Measurements from ENCODE around the gene GPR87. TPM values are rescaled to one million over a fixed set of nuclear protein-coding genes. Genes with fewer than 3 reads are reported as not detected.

GPR87 gene
- total RNA-seq, 1 donor = 0.43 TPM

DNA sequence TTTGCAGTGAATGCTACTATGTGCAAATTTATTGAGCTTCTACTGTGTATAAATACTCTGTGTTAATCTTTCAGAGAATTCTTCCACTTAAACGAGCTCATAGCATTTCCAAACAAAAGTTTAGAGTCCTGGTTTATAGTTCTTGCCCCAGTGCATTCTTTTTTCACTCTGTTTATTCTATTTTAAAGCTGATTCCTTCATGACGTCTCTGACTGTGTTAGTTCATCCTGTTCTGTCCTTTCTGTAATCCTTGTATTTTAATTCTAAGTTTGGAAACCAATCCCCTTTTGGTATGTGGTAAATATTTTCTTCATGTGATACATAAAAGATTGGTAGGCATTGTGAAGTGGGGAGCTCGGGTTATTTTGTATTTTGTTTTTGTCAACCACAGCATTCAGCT lies 57.0 kb downstream of the GPR87 start:
- DNase-seq (ENCODE audit: low read depth) = peak; percentile 79
- TF ChIP-seq CTCF (IDR thresholded peaks at IDR 0.05; ENCODE audit: insufficient read depth, low read depth, low read length) = no peak
- H3K4me3 ChIP-seq (ENCODE audit: low read depth, low read length) = no peak overlapping the region

GRCh38 chr3:151256749-151257148 lies 59.9 kb downstream of the GPR87 start:
- DNase-seq (ENCODE audit: low read depth) = no peak
- TF ChIP-seq CTCF (IDR thresholded peaks at IDR 0.05; ENCODE audit: insufficient read depth, low read depth, low read length) = no peak
- H3K4me3 ChIP-seq (ENCODE audit: low read depth, low read length) = no peak overlapping the region

GRCh38 chr3:151248772-151249337 lies 67.8 kb downstream of the GPR87 start:
- no peak for DNase-seq (ENCODE audit: low read depth)
- TF ChIP-seq CTCF (IDR thresholded peaks at IDR 0.05; ENCODE audit: insufficient read depth, low read depth, low read length) = no peak
- no peak overlapping the region for H3K4me3 ChIP-seq (ENCODE audit: low read depth, low read length)

Other genes starting within 250 kb of the GPR87 start
- 0.32 and 1.3 TPM in 2 replicates for gene MED12L, start 231.2 kb downstream of the GPR87 start, total RNA-seq
- gene GPR171, start 113.6 kb downstream of the GPR87 start, total RNA-seq = not detected in 2 replicates
- gene P2RY14, start 38.3 kb downstream of the GPR87 start, total RNA-seq = not detected in 2 replicates
- not detected in 2 replicates for gene P2RY13, start 12.7 kb upstream of the GPR87 start, total RNA-seq
- gene P2RY12, start 67.9 kb upstream of the GPR87 start, total RNA-seq = under 0.01 TPM in 1 of 2 replicates, not detected in the other
- 0.97 and 2.2 TPM in 2 replicates for gene IGSF10, start 144.2 kb upstream of the GPR87 start, total RNA-seq